ENCODE results near the gene LSM14B.

DNA sequence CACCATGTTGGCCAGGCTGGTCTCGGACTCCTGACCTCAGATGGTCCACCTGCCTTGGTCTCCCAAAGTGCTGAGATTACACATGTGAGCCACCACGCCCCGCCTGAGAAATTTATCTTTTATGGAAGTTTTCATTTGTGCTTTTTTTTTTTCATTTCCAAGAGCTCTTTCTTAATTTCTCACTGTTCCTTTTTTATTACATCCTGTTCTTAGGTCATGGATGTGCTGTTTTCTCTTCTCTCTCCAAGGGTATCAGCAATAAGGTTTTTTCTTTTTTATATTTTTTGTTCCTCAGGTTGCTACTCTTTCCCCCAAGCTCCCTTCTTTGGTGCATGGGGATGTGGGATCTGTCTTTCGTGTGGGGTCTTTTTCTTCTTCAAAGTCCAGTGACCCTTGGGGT is 21.2 kb upstream of the LSM14B start:
- no peak for TF ChIP-seq POLR2A (IDR thresholded peaks at IDR 0.05)
- no peak for TF ChIP-seq CTCF (IDR thresholded peaks at IDR 0.05)
- no peak for TF ChIP-seq EP300 (IDR thresholded peaks at IDR 0.05)
- TF ChIP-seq POLR2AphosphoS5 (IDR thresholded peaks at IDR 0.05), result no peak
